DOHH2 (cell line): Measurements from ENCODE around the gene HS2ST1.
"Not testable (repeated sequence)": the region's sequence is repeated elsewhere in the genome, so short reads cannot be mapped to it uniquely, and the experiment has no call there.

Experiments
- H3F3A ChIP-seq: fragments of 200-600 bp; sonication (generic), shearing (Covaris generic); 2 replicates; pipeline ENCODE4 v1.6.0; 2016; ENCODE audit warnings: antibody characterized with exemption, mild to moderate bottlenecking; ENCODE audit not compliant: control insufficient read depth, insufficient read depth
- H3K27ac ChIP-seq: fragments of 200-600 bp; sonication (generic); 2 replicates; pipeline ENCODE4 v1.5.1; 2014; ENCODE audit warnings: low read depth, mild to moderate bottlenecking, low read length, moderate library complexity
- H3K27me3 ChIP-seq: fragments of 200-600 bp; sonication (generic); 2 replicates; pipeline ENCODE4 v1.6.1; 2014; ENCODE audit warnings: mild to moderate bottlenecking, low read length, mixed read lengths; ENCODE audit not compliant: control insufficient read depth
- H3K36me3 ChIP-seq: fragments of 200-600 bp; sonication (generic); 2 replicates; pipeline ENCODE4 v1.6.1; 2014; ENCODE audit warnings: mild to moderate bottlenecking, low read length, moderate library complexity, mixed read lengths; ENCODE audit not compliant: control insufficient read depth
- H3K4me1 ChIP-seq: fragments of 200-600 bp; sonication (generic); 2 replicates; pipeline ENCODE4 v1.6.1; 2014; ENCODE audit warnings: mild to moderate bottlenecking, low read length, mixed read lengths; ENCODE audit not compliant: control insufficient read depth
- H3K4me2 ChIP-seq: fragments of 200-600 bp; sonication (generic); 2 replicates; pipeline ENCODE4 v1.6.0; 2014; ENCODE audit warnings: mild to moderate bottlenecking, low read length, moderate library complexity
- H3K4me3 ChIP-seq: fragments of 200-600 bp; sonication (generic); 2 replicates; pipeline ENCODE4 v1.5.1; 2014; ENCODE audit warnings: mild to moderate bottlenecking, low read length, mixed read lengths
- H3K79me2 ChIP-seq: fragments of 200-600 bp; sonication (generic); 2 replicates; pipeline ENCODE4 v1.6.1; 2014; ENCODE audit warnings: mild to moderate bottlenecking, low read length, mixed read lengths; ENCODE audit not compliant: control insufficient read depth
- H3K9me2 ChIP-seq: fragments of 200-600 bp; sonication (generic); replicated peaks from 2 replicates; pipeline ENCODE4 v1.6.1; 2014; ENCODE audit warnings: mild to moderate bottlenecking, low read length, mixed read lengths; ENCODE audit not compliant: control insufficient read depth
- H3K9me3 ChIP-seq: fragments of 200-600 bp; sonication (generic); 2 replicates; pipeline ENCODE4 v1.6.1; 2014; ENCODE audit warnings: antibody characterized with exemption, low read length, mixed read lengths; ENCODE audit not compliant: control insufficient read depth, insufficient read depth
- H4K20me1 ChIP-seq: fragments of 200-600 bp; sonication (generic); 2 replicates; pipeline ENCODE4 v1.6.0; 2014; ENCODE audit warnings: low read depth, mild to moderate bottlenecking, antibody characterized with exemption, low read length, moderate library complexity; ENCODE audit not compliant: control insufficient read depth, insufficient read depth
- CTCF ChIP-seq: fragments of 200-600 bp; sonication (generic); IDR thresholded peaks from one replicate; pipeline ENCODE4 v1.5.1; 2014; ENCODE audit warnings: antibody characterized with exemption, mild to moderate bottlenecking, low read depth, low read length; ENCODE audit not compliant: poor library complexity, severe bottlenecking
- EZH2phosphoT487 ChIP-seq: fragments of 200-600 bp; sonication (generic); IDR thresholded peaks from 2 replicates; pipeline ENCODE4 v1.6.1; 2017; ENCODE audit warnings: borderline replicate concordance, mild to moderate bottlenecking, antibody characterized with exemption, low read length, moderate library complexity, mixed read lengths

HS2ST1 gene

GRCh38 chr1:86875722-86876121 is 38.7 kb upstream of the HS2ST1 start:
- H3K27me3 ChIP-seq = no peaks in the 10 kb centered on the region
- H3F3A ChIP-seq = no peaks in the 10 kb centered on the region; the same call in 1 of the 2 replicates
- no peaks in the 10 kb centered on the region for H3K9me3 ChIP-seq
- no peaks in the 10 kb centered on the region for H4K20me1 ChIP-seq
- no peaks in the 10 kb centered on the region for H3K9me2 ChIP-seq
- peaks cover 7% of the 10 kb centered on the region for H3K79me2 ChIP-seq
- no peak overlapping the region for H3K4me2 ChIP-seq
- TF ChIP-seq CTCF (no peak), EZH2phosphoT487 (no peak)
- no peaks in the 10 kb centered on the region for H3K4me1 ChIP-seq
- peaks cover 44% of the 10 kb centered on the region for H3K36me3 ChIP-seq
- H3K4me3 ChIP-seq = no peak overlapping the region
- no peak overlapping the region for H3K27ac ChIP-seq

GRCh38 chr1:86887479-86888162 is 26.8 kb upstream of the HS2ST1 start:
- Histone ChIP-seq H3K4me1 (no peaks in the 10 kb centered on the region), H3K9me2 (no peaks in the 10 kb centered on the region), H4K20me1 (0 out of 2 replicates have a peak, but pooled peaks cover 6% of the 10 kb centered on the region), H3K27ac (no peak overlapping the region), H3K79me2 (peaks cover 94% of the 10 kb centered on the region), H3F3A (no peaks in the 10 kb centered on the region), H3K9me3 (no peaks in the 10 kb centered on the region), H3K4me3 (no peak overlapping the region), H3K36me3 (peaks cover 67% of the 10 kb centered on the region), H3K27me3 (no peaks in the 10 kb centered on the region), H3K4me2 (no peak overlapping the region)
- TF ChIP-seq CTCF (no peak), EZH2phosphoT487 (no peak)

- Histone ChIP-seq H3K4me2 (no peak overlapping the region), H3K36me3 (peaks cover 66% of the 10 kb centered on the region), H3K27ac (no peak overlapping the region), H3K79me2 (peaks cover 94% of the 10 kb centered on the region), H4K20me1 (0 out of 2 replicates have a peak, but pooled peaks cover 6% of the 10 kb centered on the region), H3K9me3 (no peaks in the 10 kb centered on the region), H3K4me1 (no peaks in the 10 kb centered on the region), H3K4me3 (no peak overlapping the region), H3F3A (no peaks in the 10 kb centered on the region), H3K27me3 (no peaks in the 10 kb centered on the region), H3K9me2 (no peaks in the 10 kb centered on the region)
- TF ChIP-seq CTCF (no peak), EZH2phosphoT487 (no peak)
These were observed 26.1 kb upstream of the HS2ST1 start for GRCh38 chr1:86888327-86888726.

- not testable (repeated sequence) for H3K27me3 ChIP-seq, H3K4me2 ChIP-seq, H3F3A ChIP-seq, H3K4me3 ChIP-seq, H3K9me3 ChIP-seq, H4K20me1 ChIP-seq, H3K27ac ChIP-seq, H3K9me2 ChIP-seq
- peaks cover 79% of the 10 kb centered on the region for H3K79me2 ChIP-seq
- peaks cover 38% of the 10 kb centered on the region for H3K4me1 ChIP-seq
- H3K36me3 ChIP-seq = peaks cover 72% of the 10 kb centered on the region
These were observed 15.0 kb upstream of the HS2ST1 start for GRCh38 chr1:86899401-86899800.
